Measurements from ENCODE around the gene UNK. TPM values are rescaled to one million over a fixed set of nuclear protein-coding genes. Genes with fewer than 3 reads are reported as not detected.
A peak's percentile ranks its signal among the peaks of the same experiment; 100 is the strongest.

Gene UNK
- total and polyA plus RNA-seq, 2 of the 13 experiments (the other 11 are each of a cell fraction or from before 2014, with no cell fraction given) = 31.6 to 33.0 TPM

DNA sequence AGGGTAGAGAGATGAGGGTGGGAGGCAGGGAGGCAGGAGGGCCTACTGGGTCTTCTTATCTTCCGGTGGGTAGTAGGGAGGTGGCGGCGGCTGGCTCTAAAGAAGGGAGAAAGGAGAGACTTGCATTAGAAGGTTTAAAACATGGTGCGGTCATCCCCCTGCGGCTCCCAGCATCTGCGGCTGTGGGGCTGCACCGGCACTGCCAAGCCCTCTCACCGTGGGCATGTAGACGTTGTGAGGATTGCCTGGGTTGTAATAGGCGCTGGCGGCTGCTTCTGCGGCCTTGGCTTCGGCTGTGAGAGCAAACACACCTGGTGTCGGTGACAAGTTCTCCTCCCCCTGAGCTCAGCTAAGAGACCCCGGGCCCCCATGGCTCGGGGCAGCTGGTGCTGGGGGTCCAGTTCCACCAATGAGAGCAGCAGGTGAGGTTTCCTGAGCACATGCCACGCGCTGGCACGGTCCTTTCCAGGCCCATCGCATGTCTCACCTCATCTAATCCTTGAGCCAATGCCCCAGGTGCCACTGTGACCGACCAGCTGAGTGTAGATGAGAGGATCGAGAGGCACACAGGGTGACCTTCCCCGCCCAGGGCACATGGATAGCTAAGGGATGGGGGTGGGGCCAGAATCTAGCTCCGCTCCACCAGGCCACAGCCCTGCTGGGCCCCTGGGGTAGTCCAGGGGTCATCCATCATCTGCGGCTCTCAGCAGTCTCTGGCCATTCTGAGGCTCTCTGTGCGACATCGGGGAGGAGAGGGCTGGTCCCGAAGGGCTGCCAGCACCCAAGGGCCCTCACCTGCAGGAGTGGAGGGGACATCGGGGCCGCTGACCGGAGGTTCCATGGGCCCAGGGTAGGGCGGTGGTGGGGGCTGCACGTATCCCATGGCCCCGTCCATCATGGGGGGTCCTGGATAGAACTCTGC lies 62.3 kb downstream of the UNK start (continued):
- TF ChIP-seq, protein P1, sequence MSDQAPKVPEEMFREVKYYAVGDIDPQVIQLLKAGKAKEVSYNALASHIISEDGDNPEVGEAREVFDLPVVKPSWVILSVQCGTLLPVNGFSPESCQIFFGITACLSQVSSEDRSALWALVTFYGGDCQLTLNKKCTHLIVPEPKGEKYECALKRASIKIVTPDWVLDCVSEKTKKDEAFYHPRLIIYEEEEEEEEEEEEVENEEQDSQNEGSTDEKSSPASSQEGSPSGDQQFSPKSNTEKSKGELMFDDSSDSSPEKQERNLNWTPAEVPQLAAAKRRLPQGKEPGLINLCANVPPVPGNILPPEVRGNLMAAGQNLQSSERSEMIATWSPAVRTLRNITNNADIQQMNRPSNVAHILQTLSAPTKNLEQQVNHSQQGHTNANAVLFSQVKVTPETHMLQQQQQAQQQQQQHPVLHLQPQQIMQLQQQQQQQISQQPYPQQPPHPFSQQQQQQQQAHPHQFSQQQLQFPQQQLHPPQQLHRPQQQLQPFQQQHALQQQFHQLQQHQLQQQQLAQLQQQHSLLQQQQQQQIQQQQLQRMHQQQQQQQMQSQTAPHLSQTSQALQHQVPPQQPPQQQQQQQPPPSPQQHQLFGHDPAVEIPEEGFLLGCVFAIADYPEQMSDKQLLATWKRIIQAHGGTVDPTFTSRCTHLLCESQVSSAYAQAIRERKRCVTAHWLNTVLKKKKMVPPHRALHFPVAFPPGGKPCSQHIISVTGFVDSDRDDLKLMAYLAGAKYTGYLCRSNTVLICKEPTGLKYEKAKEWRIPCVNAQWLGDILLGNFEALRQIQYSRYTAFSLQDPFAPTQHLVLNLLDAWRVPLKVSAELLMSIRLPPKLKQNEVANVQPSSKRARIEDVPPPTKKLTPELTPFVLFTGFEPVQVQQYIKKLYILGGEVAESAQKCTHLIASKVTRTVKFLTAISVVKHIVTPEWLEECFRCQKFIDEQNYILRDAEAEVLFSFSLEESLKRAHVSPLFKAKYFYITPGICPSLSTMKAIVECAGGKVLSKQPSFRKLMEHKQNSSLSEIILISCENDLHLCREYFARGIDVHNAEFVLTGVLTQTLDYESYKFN (CRISPR knock-in tag; conservative IDR thresholded peaks at IDR 0.05) = peak; percentile 99
- TF ChIP-seq, protein P2, sequence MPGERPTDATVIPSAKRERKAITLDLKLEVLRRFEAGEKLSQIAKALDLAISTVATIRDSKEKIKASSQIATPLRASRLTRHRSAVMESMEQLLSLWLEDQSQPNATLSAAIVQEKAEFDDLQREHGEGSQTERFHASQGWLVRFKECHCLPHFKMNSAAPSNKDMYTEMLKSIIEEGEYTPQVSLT (CRISPR knock-in tag; IDR thresholded peaks at IDR 0.05; ENCODE audit: borderline replicate concordance, low read depth) = no peak; the same call in 1 of the 2 replicates
- 0 out of 2 replicates have a peak, but pooled peaks have one; percentile 50 for TF ChIP-seq ZNF547 (CRISPR knock-in tag; IDR thresholded peaks at IDR 0.05)
- no peak for TF ChIP-seq GTF2F1 (IDR thresholded peaks at IDR 0.05; ENCODE audit: low read length)
- peak; percentile 54; the same call in 1 of the 2 replicates for TF ChIP-seq ZNF563 (CRISPR knock-in tag; IDR thresholded peaks at IDR 0.05)
- no peak for TF ChIP-seq ZFAT (CRISPR knock-in tag; conservative IDR thresholded peaks at IDR 0.05)
- TF ChIP-seq, protein P3, sequence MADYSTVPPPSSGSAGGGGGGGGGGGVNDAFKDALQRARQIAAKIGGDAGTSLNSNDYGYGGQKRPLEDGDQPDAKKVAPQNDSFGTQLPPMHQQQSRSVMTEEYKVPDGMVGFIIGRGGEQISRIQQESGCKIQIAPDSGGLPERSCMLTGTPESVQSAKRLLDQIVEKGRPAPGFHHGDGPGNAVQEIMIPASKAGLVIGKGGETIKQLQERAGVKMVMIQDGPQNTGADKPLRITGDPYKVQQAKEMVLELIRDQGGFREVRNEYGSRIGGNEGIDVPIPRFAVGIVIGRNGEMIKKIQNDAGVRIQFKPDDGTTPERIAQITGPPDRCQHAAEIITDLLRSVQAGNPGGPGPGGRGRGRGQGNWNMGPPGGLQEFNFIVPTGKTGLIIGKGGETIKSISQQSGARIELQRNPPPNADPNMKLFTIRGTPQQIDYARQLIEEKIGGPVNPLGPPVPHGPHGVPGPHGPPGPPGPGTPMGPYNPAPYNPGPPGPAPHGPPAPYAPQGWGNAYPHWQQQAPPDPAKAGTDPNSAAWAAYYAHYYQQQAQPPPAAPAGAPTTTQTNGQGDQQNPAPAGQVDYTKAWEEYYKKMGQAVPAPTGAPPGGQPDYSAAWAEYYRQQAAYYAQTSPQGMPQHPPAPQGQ (CRISPR knock-in tag; IDR thresholded peaks at IDR 0.05; ENCODE audit: borderline replicate concordance) = no peak
- no peak for TF ChIP-seq EZH2 (conservative IDR thresholded peaks at IDR 0.05; ENCODE audit: low read depth, low read length)
- TF ChIP-seq, protein P4, sequence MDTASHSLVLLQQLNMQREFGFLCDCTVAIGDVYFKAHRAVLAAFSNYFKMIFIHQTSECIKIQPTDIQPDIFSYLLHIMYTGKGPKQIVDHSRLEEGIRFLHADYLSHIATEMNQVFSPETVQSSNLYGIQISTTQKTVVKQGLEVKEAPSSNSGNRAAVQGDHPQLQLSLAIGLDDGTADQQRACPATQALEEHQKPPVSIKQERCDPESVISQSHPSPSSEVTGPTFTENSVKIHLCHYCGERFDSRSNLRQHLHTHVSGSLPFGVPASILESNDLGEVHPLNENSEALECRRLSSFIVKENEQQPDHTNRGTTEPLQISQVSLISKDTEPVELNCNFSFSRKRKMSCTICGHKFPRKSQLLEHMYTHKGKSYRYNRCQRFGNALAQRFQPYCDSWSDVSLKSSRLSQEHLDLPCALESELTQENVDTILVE (CRISPR knock-in tag; IDR thresholded peaks at IDR 0.05) = 0 out of 2 replicates have a peak, but pooled peaks have one; percentile 44
- TF ChIP-seq, protein P5, sequence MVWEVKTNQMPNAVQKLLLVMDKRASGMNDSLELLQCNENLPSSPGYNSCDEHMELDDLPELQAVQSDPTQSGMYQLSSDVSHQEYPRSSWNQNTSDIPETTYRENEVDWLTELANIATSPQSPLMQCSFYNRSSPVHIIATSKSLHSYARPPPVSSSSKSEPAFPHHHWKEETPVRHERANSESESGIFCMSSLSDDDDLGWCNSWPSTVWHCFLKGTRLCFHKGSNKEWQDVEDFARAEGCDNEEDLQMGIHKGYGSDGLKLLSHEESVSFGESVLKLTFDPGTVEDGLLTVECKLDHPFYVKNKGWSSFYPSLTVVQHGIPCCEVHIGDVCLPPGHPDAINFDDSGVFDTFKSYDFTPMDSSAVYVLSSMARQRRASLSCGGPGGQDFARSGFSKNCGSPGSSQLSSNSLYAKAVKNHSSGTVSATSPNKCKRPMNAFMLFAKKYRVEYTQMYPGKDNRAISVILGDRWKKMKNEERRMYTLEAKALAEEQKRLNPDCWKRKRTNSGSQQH (CRISPR knock-in tag; IDR thresholded peaks at IDR 0.05; ENCODE audit: low read depth) = peak; percentile 39; the same call in 1 of the 2 replicates
- peak; percentile 58; the same call in 1 of the 2 replicates for TF ChIP-seq POGZ (CRISPR knock-in tag; IDR thresholded peaks at IDR 0.05)
- TF ChIP-seq NFYB (CRISPR knock-in tag; IDR thresholded peaks at IDR 0.05) = peak; percentile 72
- no peak; the same call in 1 of the 2 replicates for TF ChIP-seq KLF13 (CRISPR knock-in tag; IDR thresholded peaks at IDR 0.05)
- TF ChIP-seq NCOR1 (IDR thresholded peaks at IDR 0.05; ENCODE audit: borderline replicate concordance, low read length) = peak; percentile 88; the same call in 1 of the 2 replicates
- peak; percentile 82; the same call in 1 of the 2 replicates for TF ChIP-seq ZNF619 (CRISPR knock-in tag; IDR thresholded peaks at IDR 0.05)
- TF ChIP-seq ZNF20 (CRISPR knock-in tag; IDR thresholded peaks at IDR 0.05) = no peak
- no peak for TF ChIP-seq ZBTB1 (CRISPR knock-in tag; IDR thresholded peaks at IDR 0.05; ENCODE audit: borderline replicate concordance)
- no peak for TF ChIP-seq ZNF549 (CRISPR knock-in tag; IDR thresholded peaks at IDR 0.05)

Data from HepG2 (cell line).